Endothelial cell of umbilical vein (primary cell): ENCODE measurements around the gene TMCO6. TPM values are rescaled to one million over a fixed set of nuclear protein-coding genes. Genes with fewer than 3 reads are reported as not detected.

Source experiments
- BruUV-seq: library from RNA; stranded (reverse); fragments of 400-500 nt; replicated peaks from 2 replicates; lab custom pipeline; 2021; lab: Mats Ljungman, UMichigan
- CTCF ChIA-PET: fragments of 300-600, 350-600 bp; sonication (Branson Sonifier 250); formaldehyde crosslinking; loops from one replicate; lab custom pipeline; 2021; ENCODE audit warnings: antibody characterized with exemption, inconsistent platforms; lab: Charles Lee
- POLR2A ChIA-PET: fragments of 300-600, 350-600 bp; sonication (Branson Sonifier 250); formaldehyde crosslinking; loops from one replicate; lab custom pipeline; 2021; ENCODE audit warnings: antibody characterized with exemption, inconsistent platforms; lab: Charles Lee
- DNase-seq: peaks from one replicate; pipeline ENCODE4 v3.0.0-alpha.2; 2011; ENCODE audit warnings: low read depth, low spot score
- FAIRE-seq: peaks from 2 replicates; lab custom pipeline; 2011; peaks lifted over from hg19 to GRCh38; lab: Jason Lieb, UNC
- H2AFZ ChIP-seq: 2 replicates; pipeline ENCODE4 v1.6.0; 2012; ENCODE audit warnings: low read depth, low read length, control low read depth, inconsistent platforms
- H3K27ac ChIP-seq: 2 replicates; pipeline ENCODE4 v1.5.1; 2011; ENCODE audit warnings: low read depth, mild to moderate bottlenecking, control low read depth, low read length, moderate library complexity; ENCODE audit not compliant: insufficient read depth
- H3K27me3 ChIP-seq, 2 experiments: 2 replicates each; pipeline versions ENCODE4 v1.6.0 to v1.6.1; 2011; ENCODE audit warnings: low read length in 2 of 2, mixed read lengths in 1 of 2; ENCODE audit not compliant: control insufficient read depth in 2 of 2, insufficient read depth in 2 of 2
- H3K36me3 ChIP-seq, 2 experiments: 2 replicates in 1 of 2; 3 replicates in 1 of 2; pipeline ENCODE4 v1.5.1; 2011; ENCODE audit warnings: low read length in 2 of 2, mild to moderate bottlenecking in 1 of 2, moderate library complexity in 1 of 2; ENCODE audit not compliant: control insufficient read depth in 2 of 2, insufficient read depth in 2 of 2; ENCODE audit errors: extremely low read depth in 1 of 2
- H3K4me1 ChIP-seq: 3 replicates; pipeline ENCODE4 v1.5.1; 2011; ENCODE audit warnings: mild to moderate bottlenecking, low read length; ENCODE audit not compliant: control insufficient read depth, insufficient read depth; ENCODE audit errors: extremely low read depth
- H3K4me2 ChIP-seq: 2 replicates; pipeline ENCODE4 v1.6.1; 2011; ENCODE audit warnings: low read length, control low read depth, mixed read lengths; ENCODE audit not compliant: insufficient read depth
- H3K4me3 ChIP-seq, 3 experiments: fragments of 200-600 bp in 1 of 3; sonication (generic), shearing (Covaris generic) in 1 of 3; replicated peaks in 1 of 3; 2 replicates each; pipeline ENCODE4 v1.5.1; 2011 to 2016; ENCODE audit warnings: control low read depth in 3 of 3, low read length in 3 of 3, mild to moderate bottlenecking in 2 of 3, inconsistent platforms in 1 of 3, low read depth in 1 of 3, moderate library complexity in 1 of 3; ENCODE audit not compliant: insufficient read depth in 1 of 3
- H3K79me2 ChIP-seq: 2 replicates; pipeline ENCODE4 v1.6.0; 2012; ENCODE audit warnings: low read length, inconsistent platforms; ENCODE audit not compliant: control insufficient read depth, insufficient read depth
- H3K9ac ChIP-seq: replicated peaks from 2 replicates; pipeline ENCODE3; 2011; ENCODE audit warnings: low read length, control low read depth; ENCODE audit not compliant: insufficient read depth; ENCODE audit errors: extremely low read depth
- H3K9me1 ChIP-seq: replicated peaks from 3 replicates; pipeline ENCODE4 v1.6.0; 2011; ENCODE audit warnings: mild to moderate bottlenecking, low read length; ENCODE audit not compliant: control insufficient read depth, insufficient read depth; ENCODE audit errors: extremely low read depth
- H3K9me3 ChIP-seq: replicated peaks from 2 replicates; pipeline ENCODE4 v1.5.1; 2012; ENCODE audit warnings: low read length, inconsistent platforms; ENCODE audit not compliant: control insufficient read depth, insufficient read depth
- H4K20me1 ChIP-seq: replicated peaks from 2 replicates; pipeline ENCODE3; 2011; ENCODE audit warnings: mild to moderate bottlenecking, low read length; ENCODE audit not compliant: control insufficient read depth, insufficient read depth; ENCODE audit errors: extremely low read depth
- EZH2 ChIP-seq: IDR thresholded peaks from 2 replicates; pipeline ENCODE4 v1.6.1; 2012; ENCODE audit warnings: borderline replicate concordance, low read depth, mild to moderate bottlenecking, moderate library complexity, low read length, inconsistent platforms; ENCODE audit not compliant: severe bottlenecking
- FOS ChIP-seq: IDR thresholded peaks from 2 replicates; pipeline ENCODE4 v1.6.1; 2011; ENCODE audit warnings: mild to moderate bottlenecking, low read length, moderate library complexity, borderline replicate concordance; ENCODE audit not compliant: insufficient read depth
- GATA2 ChIP-seq: IDR thresholded peaks from 2 replicates; pipeline ENCODE4 v1.7.0; 2011; ENCODE audit warnings: low read depth, mild to moderate bottlenecking, moderate library complexity, mixed read lengths, low read length; ENCODE audit not compliant: insufficient read length, insufficient read depth
- JUN ChIP-seq: IDR thresholded peaks from 2 replicates; pipeline ENCODE4 v1.6.1; 2011; ENCODE audit warnings: borderline replicate concordance, low read depth; ENCODE audit not compliant: insufficient read length, insufficient read depth
- MYC ChIP-seq: IDR thresholded peaks from one replicate; pipeline ENCODE4 v1.6.1; 2011; ENCODE audit warnings: mild to moderate bottlenecking, low read depth, low read length
- POLR2A ChIP-seq: IDR thresholded peaks from 2 replicates; pipeline ENCODE4 v1.6.1; 2012; ENCODE audit warnings: low read depth, mild to moderate bottlenecking, control low read depth, low read length
- POLR2AphosphoS5 ChIP-seq: IDR thresholded peaks from 2 replicates; pipeline ENCODE4 v1.6.1; 2012; ENCODE audit warnings: low read depth, mild to moderate bottlenecking, control low read depth, low read length, moderate library complexity; ENCODE audit not compliant: insufficient read depth
- dilution Hi-C: fragments of 300-500 bp; cut with MboI; formaldehyde crosslinking; loops from one replicate; pipeline ENCODE4 v1.15.0; 2019; ENCODE audit warnings: low sequenced_read_pairs; ENCODE audit not compliant: extremely low pct_ligation_motif_present
- intact Hi-C: fragments of 100-400 bp; cut with micrococcal nuclease; formaldehyde crosslinking; loops from one replicate; pipeline ENCODE4 v1.10.0; 2022
- polyA plus RNA-seq, 4 experiments: library from polyadenylated mRNA; depleted of rRNA in 3 of 4; stranded (reverse) in 3 of 4; unstranded in 1 of 4; fragments of >200 nt; gene quantifications; 2 replicates each; pipeline versions ENCODE4 v1.2.1 to v1.2.3, GENCODE V29; 2011 to 2012; ENCODE audit warnings: missing spikeins in 1 of 4
- total RNA-seq: library from RNA; stranded (reverse); gene quantifications from 2 replicates; pipeline ENCODE4 v1.2.3, GENCODE V29; 2021
- TF ChIP-seq, protein P1 (sequence below): IDR thresholded peaks from 2 replicates; pipeline ENCODE4 v1.6.1; 2011; ENCODE audit not compliant: insufficient read depth, insufficient read length
- TF ChIP-seq, protein P2 (sequence below), 2 donors: IDR thresholded peaks; 1 replicate in 1 of 2; 2 replicates in 1 of 2; pipeline ENCODE4 v1.5.1; 2011; ENCODE audit warnings: low read length in 2 of 2, mild to moderate bottlenecking in 2 of 2, moderate library complexity in 2 of 2, control low read depth in 1 of 2, inconsistent platforms in 1 of 2, low read depth in 1 of 2; ENCODE audit not compliant: insufficient read depth in 1 of 2; ENCODE audit errors: extremely low read depth in 1 of 2

TMCO6 gene
- total and polyA plus RNA-seq, 2 donors (not counting 3 experiments of a cell fraction or from before 2014, with no cell fraction given), result 22.0 to 23.7 TPM

DNA sequence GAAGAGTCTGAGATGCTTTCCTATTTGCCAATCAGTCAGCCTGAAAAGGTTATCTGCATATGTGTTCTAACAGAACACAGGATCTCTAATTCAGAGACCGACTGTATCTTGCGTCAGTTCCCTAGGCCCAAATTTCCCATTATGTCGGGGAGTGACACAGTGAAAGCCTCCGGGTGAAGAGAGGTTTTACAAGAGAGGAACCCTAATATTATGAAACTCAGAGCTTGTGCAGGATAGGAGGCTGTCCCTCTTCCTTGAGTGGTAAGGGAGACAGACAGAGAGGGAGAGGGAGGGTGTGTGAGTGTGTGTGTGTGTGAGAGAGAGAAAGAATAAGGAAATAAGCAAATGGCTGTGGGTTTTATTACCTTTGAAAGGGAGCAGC lies 8.2 kb upstream of the TMCO6 start:
- no peak overlapping the region for H3K27ac ChIP-seq
- POLR2A ChIA-PET, result no interaction called here
- H3K4me1 ChIP-seq, result peaks cover 15% of the 10 kb centered on the region
- H3K27me3 ChIP-seq, result peaks cover 0 to 3% of the 10 kb centered on the region in 2 experiments
- no peaks in the 10 kb centered on the region for H3K9me3 ChIP-seq
- TF ChIP-seq, protein P1, sequence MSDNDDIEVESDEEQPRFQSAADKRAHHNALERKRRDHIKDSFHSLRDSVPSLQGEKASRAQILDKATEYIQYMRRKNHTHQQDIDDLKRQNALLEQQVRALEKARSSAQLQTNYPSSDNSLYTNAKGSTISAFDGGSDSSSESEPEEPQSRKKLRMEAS, result no peak
- TF ChIP-seq EZH2 (no peak), MYC (no peak), POLR2A (no peak), JUN (no peak), GATA2 (no peak), FOS (no peak), POLR2AphosphoS5 (no peak)
- TF ChIP-seq, protein P2, sequence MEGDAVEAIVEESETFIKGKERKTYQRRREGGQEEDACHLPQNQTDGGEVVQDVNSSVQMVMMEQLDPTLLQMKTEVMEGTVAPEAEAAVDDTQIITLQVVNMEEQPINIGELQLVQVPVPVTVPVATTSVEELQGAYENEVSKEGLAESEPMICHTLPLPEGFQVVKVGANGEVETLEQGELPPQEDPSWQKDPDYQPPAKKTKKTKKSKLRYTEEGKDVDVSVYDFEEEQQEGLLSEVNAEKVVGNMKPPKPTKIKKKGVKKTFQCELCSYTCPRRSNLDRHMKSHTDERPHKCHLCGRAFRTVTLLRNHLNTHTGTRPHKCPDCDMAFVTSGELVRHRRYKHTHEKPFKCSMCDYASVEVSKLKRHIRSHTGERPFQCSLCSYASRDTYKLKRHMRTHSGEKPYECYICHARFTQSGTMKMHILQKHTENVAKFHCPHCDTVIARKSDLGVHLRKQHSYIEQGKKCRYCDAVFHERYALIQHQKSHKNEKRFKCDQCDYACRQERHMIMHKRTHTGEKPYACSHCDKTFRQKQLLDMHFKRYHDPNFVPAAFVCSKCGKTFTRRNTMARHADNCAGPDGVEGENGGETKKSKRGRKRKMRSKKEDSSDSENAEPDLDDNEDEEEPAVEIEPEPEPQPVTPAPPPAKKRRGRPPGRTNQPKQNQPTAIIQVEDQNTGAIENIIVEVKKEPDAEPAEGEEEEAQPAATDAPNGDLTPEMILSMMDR (IDR thresholded peaks at IDR 0.05; ENCODE audit: extremely low read depth in 1 of 2, insufficient read depth in 1 of 2, low read depth in 1 of 2, low read length in 2 of 2), result no peak
- no peak overlapping the region for H3K4me3 ChIP-seq
- intact Hi-C loops, result loop anchor here (10.0 kb wide), 1 partner anchor 386 kb away; no protein-coding TSS in a partner anchor
- DNase-seq (no peak), FAIRE-seq (no peak)
- H3K79me2 ChIP-seq, result no peaks in the 10 kb centered on the region
- dilution Hi-C loops, result no loop called here
- CTCF ChIA-PET, result interaction anchor here (1.0 to 1.4 kb wide), 4 partner anchors 50 to 391 kb away, joined by 3 to 5 read pairs (median 4); no protein-coding TSS in a partner anchor
- H3K4me2 ChIP-seq, result no peak overlapping the region
- BruUV-seq, result no TSS peak
- no peaks in the 10 kb centered on the region for H3K9me1 ChIP-seq
- no peaks in the 10 kb centered on the region for H3K36me3 ChIP-seq
- H2AFZ ChIP-seq, result no peak overlapping the region
- no peak overlapping the region for H3K9ac ChIP-seq
- no peaks in the 10 kb centered on the region for H4K20me1 ChIP-seq
